Natural killer cell (primary cell): Measurements from ENCODE around the gene SLC44A1. TPM values are rescaled to one million over a fixed set of nuclear protein-coding genes. Genes with fewer than 3 reads are reported as not detected.

Source experiments
- ATAC-seq, 3 donors: fragments of 150-1000 bp in 2 of 3; fragments of 200-7000 bp in 1 of 3; cut with Tn5 transposase; 1 replicate in 1 of 3; 2 replicates in 2 of 3; pipeline ENCODE4 v1.10.0; 2021; ENCODE audit warnings: mild to moderate bottlenecking in 2 of 3, moderate library complexity in 2 of 3
- DNase-seq, 2 donors: peaks; one replicate each; pipeline versions ENCODE4 v3.0.0 to v3.0.0-alpha.2; 2013 to 2021; ENCODE audit warnings: mixed read lengths in 1 of 2
- H3K27ac ChIP-seq: one replicate; pipeline ENCODE4 v1.5.1; 2013; ENCODE audit warnings: mild to moderate bottlenecking, low read length
- H3K27me3 ChIP-seq: one replicate; pipeline ENCODE4 v1.6.1; 2013; ENCODE audit warnings: low read length; ENCODE audit not compliant: control insufficient read depth, insufficient read depth
- H3K36me3 ChIP-seq: one replicate; pipeline ENCODE4 v1.6.1; 2013; ENCODE audit warnings: low read length; ENCODE audit not compliant: control insufficient read depth, insufficient read depth
- H3K4me1 ChIP-seq: one replicate; pipeline ENCODE4 v1.6.1; 2013; ENCODE audit warnings: low read length; ENCODE audit not compliant: control insufficient read depth, insufficient read depth
- H3K4me3 ChIP-seq: one replicate; pipeline ENCODE4 v1.5.1; 2013; ENCODE audit warnings: low read length
- H3K9me3 ChIP-seq: one replicate; pipeline ENCODE4 v1.6.1; 2013; ENCODE audit warnings: low read length; ENCODE audit not compliant: control insufficient read depth, insufficient read depth
- H3K27ac Mint-ChIP-seq, 2 donors: one replicate each; pipeline ENCODE4 v1.8.0; 2022; ENCODE audit warnings: mild to moderate bottlenecking in 2 of 2, mixed read lengths in 2 of 2, moderate library complexity in 1 of 2
- H3K27me3 Mint-ChIP-seq, 2 donors: one replicate each; pipeline ENCODE4 v1.8.0; 2022; ENCODE audit warnings: low read depth in 2 of 2, mixed read lengths in 2 of 2
- H3K36me3 Mint-ChIP-seq: one replicate; pipeline ENCODE4 v1.8.0; 2022; ENCODE audit warnings: mixed read lengths
- H3K4me1 Mint-ChIP-seq, 2 donors: one replicate each; pipeline ENCODE4 v1.8.0; 2022; ENCODE audit warnings: mixed read lengths in 2 of 2
- H3K4me3 Mint-ChIP-seq: one replicate; pipeline ENCODE4 v1.8.0; 2022; ENCODE audit warnings: mild to moderate bottlenecking, moderate library complexity, mixed read lengths
- H3K9me3 Mint-ChIP-seq, 2 donors: one replicate each; pipeline ENCODE4 v1.8.0; 2022; ENCODE audit warnings: mixed read lengths in 2 of 2
- WGBS: methylation state at CpG from one replicate; pipeline ENCODE4 v1.1.7; 2013; ENCODE audit warnings: missing lambda C conversion rate; ENCODE audit not compliant: insufficient coverage; 5-methylcytosine and 5-hydroxymethylcytosine counted together
- intact Hi-C: fragments of 100-400 bp; cut with micrococcal nuclease; formaldehyde crosslinking; loops from one replicate; pipeline ENCODE4 v1.14.2; 2022
- total RNA-seq, 4 donors: library from RNA; stranded (reverse); fragments of 120-200 nt in 1 of 4; gene quantifications; one replicate each; pipeline versions ENCODE4 v1.2.3 to v1.2.4, GENCODE V29; 2013 to 2022
- TF ChIP-seq, protein P1 (sequence below): fragments of 200-600 bp; IDR thresholded peaks from one replicate; pipeline ENCODE4 v1.8.0; 2022; ENCODE audit warnings: antibody characterized with exemption

Gene SLC44A1
- total RNA-seq, 3 donors from 2014 or later (not counting 1 experiment from before 2014, with no cell fraction given), result 7.1 to 8.3 (median 7.9) TPM

DNA sequence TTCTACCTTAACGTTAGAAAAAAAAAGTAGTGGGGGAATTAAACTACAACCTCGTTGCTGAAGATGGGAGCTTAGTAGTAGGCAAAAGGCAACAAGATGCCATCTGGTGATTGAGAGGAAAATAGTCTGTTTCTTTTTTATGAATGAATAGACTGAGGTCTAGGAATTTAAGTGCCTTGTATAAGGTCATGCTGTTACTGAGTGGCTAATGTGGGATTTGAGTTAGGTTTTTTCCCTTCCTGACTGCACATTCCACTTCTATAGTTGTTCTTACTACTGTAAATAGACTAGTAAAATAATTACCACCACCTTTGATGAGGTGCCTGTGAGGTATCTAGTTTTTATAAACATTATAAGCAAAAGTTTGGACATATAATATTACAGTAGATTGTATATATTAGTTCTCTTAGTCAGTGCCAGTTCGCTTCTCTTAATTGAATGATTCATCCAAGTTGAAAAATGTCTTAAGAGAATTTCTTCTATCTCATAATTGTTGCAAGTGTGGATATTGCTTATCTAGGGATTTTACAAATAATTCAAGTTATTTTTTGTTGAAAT is 222.5 kb downstream of the SLC44A1 start:
- Histone ChIP-seq H3K36me3 (no peaks in the 10 kb centered on the region), H3K9me3 (no peaks in the 10 kb centered on the region), H3K4me3 (no peak overlapping the region), H3K27me3 (no peaks in the 10 kb centered on the region), H3K4me1 (no peaks in the 10 kb centered on the region), H3K27ac (no peak overlapping the region)
- WGBS, result 95% methylated on average over 2 of the region's 3 CpGs
- H3K4me1 Mint-ChIP-seq, result no peaks in the 10 kb centered on the region
- H3K9me3 Mint-ChIP-seq, result no peaks in the 10 kb centered on the region
- TF ChIP-seq, protein P1, sequence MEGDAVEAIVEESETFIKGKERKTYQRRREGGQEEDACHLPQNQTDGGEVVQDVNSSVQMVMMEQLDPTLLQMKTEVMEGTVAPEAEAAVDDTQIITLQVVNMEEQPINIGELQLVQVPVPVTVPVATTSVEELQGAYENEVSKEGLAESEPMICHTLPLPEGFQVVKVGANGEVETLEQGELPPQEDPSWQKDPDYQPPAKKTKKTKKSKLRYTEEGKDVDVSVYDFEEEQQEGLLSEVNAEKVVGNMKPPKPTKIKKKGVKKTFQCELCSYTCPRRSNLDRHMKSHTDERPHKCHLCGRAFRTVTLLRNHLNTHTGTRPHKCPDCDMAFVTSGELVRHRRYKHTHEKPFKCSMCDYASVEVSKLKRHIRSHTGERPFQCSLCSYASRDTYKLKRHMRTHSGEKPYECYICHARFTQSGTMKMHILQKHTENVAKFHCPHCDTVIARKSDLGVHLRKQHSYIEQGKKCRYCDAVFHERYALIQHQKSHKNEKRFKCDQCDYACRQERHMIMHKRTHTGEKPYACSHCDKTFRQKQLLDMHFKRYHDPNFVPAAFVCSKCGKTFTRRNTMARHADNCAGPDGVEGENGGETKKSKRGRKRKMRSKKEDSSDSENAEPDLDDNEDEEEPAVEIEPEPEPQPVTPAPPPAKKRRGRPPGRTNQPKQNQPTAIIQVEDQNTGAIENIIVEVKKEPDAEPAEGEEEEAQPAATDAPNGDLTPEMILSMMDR, result no peak
- intact Hi-C loops, result no loop called here
- no peak overlapping the region for H3K27ac Mint-ChIP-seq
- DNase-seq (no peak), ATAC-seq (no peak)
- no peaks in the 10 kb centered on the region for H3K36me3 Mint-ChIP-seq
- no peak overlapping the region for H3K4me3 Mint-ChIP-seq
- no peaks in the 10 kb centered on the region for H3K27me3 Mint-ChIP-seq

DNA sequence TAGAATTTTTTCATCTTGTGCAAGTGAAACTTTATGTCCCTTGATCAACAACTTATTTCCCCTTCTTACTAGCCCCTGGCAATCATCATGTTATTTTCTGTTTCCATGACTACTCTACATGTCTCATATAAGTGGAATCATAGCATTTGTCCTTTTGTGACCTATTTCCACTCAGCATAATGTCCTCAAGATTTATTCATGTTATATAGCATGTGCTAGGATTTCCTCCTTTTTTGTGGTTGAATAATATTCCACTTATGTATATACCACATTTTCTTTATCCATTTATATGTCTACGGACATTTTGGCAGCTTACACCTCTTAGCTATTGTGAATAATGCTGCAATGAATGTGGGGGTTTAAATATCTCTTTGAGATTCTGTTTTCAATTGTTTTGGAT is 224.4 kb downstream of the SLC44A1 start:
- Mint-ChIP-seq H3K4me1 (no peaks in the 10 kb centered on the region), H3K27ac (no peak overlapping the region), H3K36me3 (no peaks in the 10 kb centered on the region), H3K9me3 (no peaks in the 10 kb centered on the region), H3K4me3 (no peak overlapping the region), H3K27me3 (no peaks in the 10 kb centered on the region)
- ATAC-seq (no peak), DNase-seq (no peak)
- Histone ChIP-seq H3K27me3 (no peaks in the 10 kb centered on the region), H3K9me3 (no peaks in the 10 kb centered on the region), H3K36me3 (no peaks in the 10 kb centered on the region), H3K4me1 (no peaks in the 10 kb centered on the region), H3K4me3 (no peak overlapping the region), H3K27ac (no peak overlapping the region)
- no CpG with 5 or more reads among the region's 1 CpG for WGBS
- intact Hi-C loops, result no loop called here
- TF ChIP-seq, protein P1, result no peak

DNA sequence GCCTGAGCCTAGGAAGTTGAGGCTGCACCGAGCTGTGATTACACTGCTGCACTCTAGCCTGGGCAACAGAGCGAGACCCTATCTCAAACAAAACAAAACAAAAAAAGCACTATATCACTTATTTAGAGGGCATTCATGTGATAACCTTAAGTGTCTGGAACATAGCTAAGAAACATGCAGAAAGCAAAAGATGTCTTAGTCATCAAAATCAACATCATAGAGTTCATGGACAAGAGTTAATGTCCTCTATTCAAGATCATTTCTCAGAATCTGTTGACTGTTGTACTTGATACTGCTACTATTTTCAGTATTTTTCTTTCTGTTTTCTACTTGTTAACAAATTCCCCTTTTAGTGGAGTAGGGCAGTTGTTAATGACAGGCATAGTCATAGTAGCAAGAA is 228.8 kb downstream of the SLC44A1 start:
- H3K36me3 Mint-ChIP-seq, result no peaks in the 10 kb centered on the region
- H3K9me3 Mint-ChIP-seq, result no peaks in the 10 kb centered on the region
- DNase-seq (no peak), ATAC-seq (no peak)
- Histone ChIP-seq H3K9me3 (no peaks in the 10 kb centered on the region), H3K27me3 (no peaks in the 10 kb centered on the region), H3K27ac (no peak overlapping the region), H3K4me1 (no peaks in the 10 kb centered on the region), H3K4me3 (no peak overlapping the region), H3K36me3 (no peaks in the 10 kb centered on the region)
- H3K4me1 Mint-ChIP-seq, result no peaks in the 10 kb centered on the region
- H3K27ac Mint-ChIP-seq, result no peak overlapping the region
- H3K4me3 Mint-ChIP-seq, result no peak overlapping the region
- H3K27me3 Mint-ChIP-seq, result no peaks in the 10 kb centered on the region
- TF ChIP-seq, protein P1, result no peak
- intact Hi-C loops, result no loop called here
- 100% methylated on average over 2 of the region's 2 CpGs for WGBS

DNA sequence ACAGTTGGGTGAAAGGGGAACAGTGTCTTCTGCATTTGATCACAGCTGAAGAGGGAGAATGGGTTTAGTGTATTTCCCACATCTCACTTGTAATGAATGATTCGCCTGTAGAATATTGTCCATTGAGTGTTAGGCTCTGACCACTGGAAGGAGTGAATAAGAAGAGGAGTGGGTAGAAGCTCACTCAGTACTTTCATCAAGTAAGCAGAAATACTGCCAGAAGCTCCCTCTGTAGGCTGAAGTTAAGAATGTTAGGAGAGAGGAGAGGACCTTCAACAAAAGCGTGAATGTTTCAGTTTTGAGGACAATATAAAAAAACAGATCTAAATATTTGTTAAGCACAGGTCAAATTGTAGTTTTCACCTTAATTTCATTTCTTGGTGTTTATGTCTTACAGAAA is 230.9 kb downstream of the SLC44A1 start:
- Mint-ChIP-seq H3K4me1 (no peaks in the 10 kb centered on the region), H3K4me3 (no peak overlapping the region), H3K27ac (no peak overlapping the region), H3K27me3 (no peaks in the 10 kb centered on the region), H3K36me3 (no peaks in the 10 kb centered on the region), H3K9me3 (no peaks in the 10 kb centered on the region)
- WGBS, result 50% methylated on average over 1 of the region's 2 CpGs
- no peaks in the 10 kb centered on the region for H3K4me1 ChIP-seq
- no peak overlapping the region for H3K4me3 ChIP-seq
- ATAC-seq (no peak), DNase-seq (no peak)
- H3K27ac ChIP-seq, result no peak overlapping the region
- intact Hi-C loops, result no loop called here
- H3K36me3 ChIP-seq, result no peaks in the 10 kb centered on the region
- TF ChIP-seq, protein P1, result no peak
- no peaks in the 10 kb centered on the region for H3K9me3 ChIP-seq
- H3K27me3 ChIP-seq, result no peaks in the 10 kb centered on the region
